HG03175 (cell line): ENCODE data around the gene SLAMF6.
"Not testable (repeated sequence)": the region's sequence is repeated elsewhere in the genome, so short reads cannot be mapped to it uniquely, and the experiment has no call there.

Experiments used
- ATAC-seq: cut with Tn5 transposase; IDR thresholded peaks from one replicate; pipeline ENCODE4 v1.9.1; 2021; ENCODE audit warnings: mild to moderate bottlenecking, moderate library complexity; ENCODE audit not compliant: unreplicated experiment

Gene SLAMF6

DNA sequence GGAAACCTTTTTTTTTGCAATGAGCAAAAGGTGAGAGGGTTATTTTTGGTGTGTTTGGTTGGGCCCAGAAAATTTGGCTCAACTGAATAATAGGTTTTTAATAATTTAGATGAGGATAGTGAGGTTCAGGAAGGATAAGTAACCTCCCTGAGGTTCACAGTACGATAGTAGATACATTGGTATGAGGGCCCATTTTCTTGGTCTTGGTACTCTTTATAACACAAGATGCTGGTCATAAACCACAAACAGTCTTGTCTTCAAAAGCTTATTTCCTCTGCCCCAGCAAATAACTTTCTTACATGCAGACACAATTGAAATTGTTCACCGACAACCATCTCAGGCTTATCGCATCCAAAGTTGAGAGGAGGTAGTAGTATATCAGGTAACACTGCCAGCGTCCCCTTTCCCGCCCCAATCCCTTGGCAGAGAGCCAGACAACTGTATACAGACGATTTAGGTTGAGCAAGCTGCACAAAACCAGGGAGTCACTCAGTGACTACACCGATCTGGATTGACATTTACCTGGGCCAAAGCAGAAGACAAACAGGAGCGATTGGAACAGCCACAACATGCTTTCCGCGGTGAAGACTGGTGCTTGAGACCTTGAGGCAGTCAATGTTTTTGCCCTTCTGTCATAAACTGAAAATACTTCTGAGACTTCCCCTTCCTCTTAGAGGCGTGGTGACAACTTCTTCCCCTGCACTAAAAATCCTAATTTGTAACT, at the start of gene SLAMF6:
Gene SLAMF6, minus strand, starts transcription at position 634 of the 724 bp plus-strand sequence. Its CDS starts 63 bp downstream, at position 571.
- peak; percentile 59 for ATAC-seq

DNA sequence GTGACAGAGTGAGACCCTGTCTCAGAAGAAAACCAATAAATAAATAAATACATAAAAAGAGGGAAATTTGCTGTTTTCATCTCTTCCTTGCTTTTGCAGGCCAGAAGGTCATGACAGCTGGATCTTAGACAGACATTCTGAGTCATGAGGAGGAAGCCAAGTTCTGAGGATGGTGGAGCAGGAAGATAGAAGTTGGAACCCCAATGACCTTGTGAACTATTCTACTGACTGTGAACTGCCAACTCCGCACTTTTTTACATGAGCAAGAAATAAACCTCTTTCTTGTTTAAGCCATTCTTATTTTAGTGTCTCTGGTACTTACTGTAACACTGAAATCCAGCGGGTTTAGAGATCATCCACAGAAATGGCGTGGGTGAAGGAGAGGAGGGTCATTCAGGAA, 47.8 kb upstream of the SLAMF6 start:
- no peak for ATAC-seq

DNA sequence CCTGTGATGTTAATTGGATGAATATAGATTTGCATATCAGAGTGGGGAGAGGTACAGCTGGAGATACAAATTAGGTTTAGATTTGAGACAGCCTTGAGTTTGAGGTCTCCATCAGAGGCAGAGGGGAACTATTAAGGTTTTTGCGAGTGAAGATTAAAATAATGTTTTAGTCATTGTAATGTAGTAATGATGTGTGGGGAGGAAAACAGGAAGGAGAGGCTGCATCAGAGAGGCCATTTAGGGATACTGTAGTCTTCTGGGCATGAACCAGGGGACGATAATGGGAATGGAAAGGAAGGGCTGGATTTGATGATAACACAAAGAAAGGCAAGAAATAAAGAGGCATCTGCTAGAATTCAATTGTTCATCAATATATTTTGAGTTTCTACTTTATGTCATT, 46.8 kb upstream of the SLAMF6 start:
- no peak for ATAC-seq

GRCh38 chr1:160567858-160568682, 45.0 kb upstream of the SLAMF6 start:
- ATAC-seq = no peak

- no peak for ATAC-seq
These were observed 44.3 kb upstream of the SLAMF6 start for GRCh38 chr1:160567341-160567740.

DNA sequence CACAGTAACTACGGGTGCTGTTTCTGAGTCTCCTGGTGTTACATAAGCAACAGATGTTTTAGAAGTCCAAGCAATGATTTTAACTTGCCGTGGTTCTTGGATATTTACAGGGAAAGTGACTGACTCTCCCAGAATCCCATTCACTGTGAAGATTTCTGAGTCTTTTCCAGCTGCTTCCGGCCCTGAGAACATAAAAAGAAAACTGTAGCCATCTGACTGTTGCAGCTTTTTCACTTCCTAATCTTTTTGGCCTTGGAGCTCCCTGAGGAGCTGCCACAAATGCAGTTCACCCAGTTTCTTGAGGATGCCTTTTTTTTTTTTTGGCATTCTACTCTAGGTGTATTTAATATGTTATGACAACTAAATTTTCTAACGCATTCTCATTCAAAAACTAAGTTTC, 42.5 kb upstream of the SLAMF6 start:
- no peak for ATAC-seq

GRCh38 chr1:160563230-160563629, 40.2 kb upstream of the SLAMF6 start:
- not testable (repeated sequence) for ATAC-seq

DNA sequence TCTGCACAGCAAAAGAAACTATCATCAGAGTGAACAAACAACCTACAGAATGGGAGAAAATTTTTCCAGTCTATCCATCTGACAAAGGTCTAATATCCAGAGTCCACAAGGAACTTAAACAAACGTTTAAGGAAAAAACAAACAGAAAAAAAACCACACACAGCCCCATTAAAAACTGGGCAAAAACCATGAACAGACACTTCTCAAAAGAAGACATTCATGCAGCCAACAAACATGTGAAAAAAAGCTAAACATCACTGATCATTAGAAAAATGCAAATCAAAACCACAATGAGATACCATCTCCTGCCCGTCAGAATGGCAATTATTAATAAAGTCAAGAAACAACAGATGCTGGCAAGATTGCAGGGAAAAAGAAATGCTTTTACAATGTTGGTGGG, 39.7 kb upstream of the SLAMF6 start:
- not testable (repeated sequence) for ATAC-seq

GRCh38 chr1:160560806-160561205, 37.8 kb upstream of the SLAMF6 start:
- ATAC-seq = no peak

DNA sequence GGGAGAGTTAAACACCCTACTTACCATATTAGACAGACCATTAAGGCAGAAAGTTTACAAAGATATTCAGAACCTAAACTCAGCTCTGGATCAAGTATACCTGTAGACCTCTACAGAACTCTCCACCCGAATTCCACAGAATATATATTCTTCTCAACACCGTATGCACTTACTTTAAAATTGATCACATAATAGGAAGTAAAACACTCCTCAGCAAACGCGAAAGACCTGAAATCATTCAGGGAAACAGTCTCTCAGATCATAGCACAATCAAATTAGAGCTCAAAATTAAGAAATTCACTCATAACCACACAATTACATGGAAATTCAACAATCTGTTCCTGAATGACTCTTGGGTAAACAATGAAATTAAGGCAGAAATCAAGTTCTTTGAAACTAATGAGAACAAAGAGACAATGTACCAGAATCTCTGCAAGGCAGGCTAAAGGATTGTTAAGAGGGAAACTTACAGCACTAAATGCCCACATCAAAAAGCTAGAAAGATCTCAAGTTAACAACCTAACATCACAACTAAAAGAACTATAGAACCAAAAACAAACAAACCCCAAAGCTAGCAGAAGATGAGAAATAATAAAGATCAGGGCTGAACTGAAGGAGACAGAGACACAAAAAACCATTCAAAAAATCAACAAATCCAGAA, 37.1 kb upstream of the SLAMF6 start:
- ATAC-seq = no peak

DNA sequence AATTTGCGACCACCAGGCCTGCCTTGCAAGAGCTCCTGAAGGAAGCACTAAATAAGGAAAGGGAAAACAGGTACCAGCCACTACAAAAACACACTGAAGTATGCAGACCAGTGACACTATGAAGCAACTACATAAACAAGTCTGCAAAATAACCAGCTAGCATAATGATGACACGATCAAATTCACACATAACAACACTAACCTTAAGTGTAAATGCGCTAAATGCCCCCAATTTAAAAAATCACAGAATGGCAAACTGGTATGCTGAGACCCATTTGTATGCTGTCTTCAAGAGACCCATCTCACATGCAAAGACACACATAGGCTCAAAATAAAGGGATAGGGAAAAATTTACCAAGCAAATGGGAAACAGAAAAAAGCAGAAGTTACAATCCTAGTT, 36.4 kb upstream of the SLAMF6 start:
- not testable (repeated sequence) for ATAC-seq

- ATAC-seq = no peak
These were observed 35.8 kb upstream of the SLAMF6 start for GRCh38 chr1:160558660-160559380.

DNA sequence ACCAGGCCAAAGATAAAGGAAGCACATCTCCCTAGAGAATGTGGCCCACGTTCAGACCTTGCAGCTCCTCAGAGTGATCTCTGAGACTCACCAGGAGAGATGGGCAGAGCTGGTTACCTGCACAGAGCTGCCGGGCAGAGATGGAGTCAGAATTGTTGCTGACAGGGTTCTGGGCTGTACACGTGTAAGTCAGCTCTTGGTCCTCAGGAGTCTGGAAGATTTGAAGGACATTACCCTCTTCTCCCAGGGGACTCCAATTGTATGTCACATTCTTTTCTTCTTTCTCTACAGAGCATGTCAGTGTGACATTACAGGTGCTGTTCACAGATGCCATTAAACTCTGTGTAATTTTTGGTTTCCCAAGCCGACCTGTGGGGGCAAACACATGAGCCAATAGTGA, 30.7 kb upstream of the SLAMF6 start:
- ATAC-seq = no peak

DNA sequence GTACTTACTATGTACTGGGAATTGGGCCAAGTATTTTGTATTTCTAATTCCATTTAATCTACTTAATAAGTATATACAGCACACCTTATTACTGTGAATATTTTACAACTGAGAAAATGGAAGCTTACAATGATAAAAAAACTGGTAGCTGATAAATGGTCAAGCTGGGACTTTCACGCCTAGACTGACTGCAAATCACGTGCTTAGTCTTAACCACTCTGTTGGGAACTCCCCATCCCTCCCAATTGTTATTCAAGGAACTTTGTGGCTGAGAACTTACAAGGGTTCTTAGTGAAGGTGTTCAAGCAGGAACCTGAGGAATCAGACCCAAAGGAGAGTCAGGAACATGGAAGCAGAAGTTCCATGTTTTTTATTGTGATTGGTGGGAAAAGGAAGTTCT, 29.4 kb upstream of the SLAMF6 start:
- no peak for ATAC-seq

DNA sequence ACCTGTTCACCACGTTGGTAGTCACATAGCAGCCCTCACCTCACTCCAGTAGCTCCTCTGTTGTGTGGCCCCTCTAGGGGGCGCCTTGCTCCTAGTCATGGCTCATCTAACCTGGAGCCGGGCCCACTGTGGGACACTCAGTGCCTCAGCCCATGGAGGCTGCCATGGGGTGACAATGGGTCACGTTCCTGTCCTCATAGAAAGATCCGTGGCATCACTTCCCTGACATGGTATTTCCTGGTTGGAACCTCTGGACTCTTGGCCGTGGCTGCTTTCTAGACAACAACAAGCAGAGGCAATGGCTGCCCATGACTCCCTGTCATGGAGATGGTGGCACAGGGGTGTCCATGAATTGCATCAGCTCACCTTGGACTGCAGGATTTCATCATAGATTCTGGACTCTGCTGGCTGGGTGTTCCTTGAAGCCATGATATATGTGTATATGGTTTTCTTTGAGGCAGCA, 27.5 kb upstream of the SLAMF6 start:
- ATAC-seq = no peak

GRCh38 chr1:160549665-160550006, 26.6 kb upstream of the SLAMF6 start:
- ATAC-seq = no peak

DNA sequence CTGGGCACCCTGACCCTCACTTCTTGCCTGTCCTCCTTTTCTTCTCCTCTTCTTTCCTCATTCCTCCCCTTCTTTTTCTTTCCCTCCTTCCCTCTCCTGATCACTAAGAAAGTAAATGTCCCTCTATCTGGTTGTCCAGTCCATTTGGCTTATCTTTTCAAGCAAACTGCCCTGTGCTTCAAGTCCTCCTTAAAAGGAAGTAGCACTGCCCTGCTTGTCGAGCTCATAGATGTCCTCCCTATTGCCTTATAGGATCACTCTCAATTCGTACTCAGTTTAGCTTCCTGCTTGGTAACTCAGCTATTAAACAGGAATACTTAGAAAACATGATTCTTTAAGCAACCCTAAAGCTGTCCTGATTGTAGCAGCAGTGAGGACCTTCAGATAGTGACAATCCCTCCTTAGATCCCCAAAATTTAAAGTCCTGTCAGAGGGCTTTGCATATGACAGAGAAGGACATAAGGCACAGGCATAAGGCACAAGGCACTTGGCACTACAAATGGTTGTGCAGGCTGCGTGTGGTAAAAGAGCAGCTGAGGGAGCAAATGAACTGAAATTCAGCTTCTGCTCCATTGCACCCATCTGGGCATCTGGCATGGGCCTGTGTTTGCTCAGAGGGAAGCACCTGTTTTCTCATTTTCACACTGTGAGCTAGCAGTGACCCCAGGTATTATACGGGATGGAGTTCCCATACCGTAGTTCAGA, 26.1 kb upstream of the SLAMF6 start:
- peak; percentile 49 for ATAC-seq

DNA sequence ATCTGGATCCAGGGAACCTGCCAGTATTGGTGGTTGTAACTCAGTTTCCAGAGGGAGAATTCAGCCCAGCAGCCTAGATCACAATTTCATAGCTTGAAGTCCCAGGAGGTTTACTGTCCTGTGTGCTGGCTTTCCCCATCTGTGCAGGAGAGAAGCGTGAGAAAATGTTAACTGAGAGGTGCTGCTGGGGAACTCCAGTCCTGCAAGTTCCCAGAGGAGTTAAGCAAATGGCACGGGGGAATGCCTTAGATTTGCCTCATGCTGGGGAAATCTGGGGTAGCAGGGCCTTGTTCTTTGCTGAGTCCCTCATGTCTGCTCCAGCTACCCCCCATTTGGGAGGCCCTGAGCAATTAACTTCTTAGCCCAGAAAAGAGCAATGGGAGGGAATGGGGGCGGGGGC, 25.1 kb upstream of the SLAMF6 start:
- ATAC-seq = no peak

DNA sequence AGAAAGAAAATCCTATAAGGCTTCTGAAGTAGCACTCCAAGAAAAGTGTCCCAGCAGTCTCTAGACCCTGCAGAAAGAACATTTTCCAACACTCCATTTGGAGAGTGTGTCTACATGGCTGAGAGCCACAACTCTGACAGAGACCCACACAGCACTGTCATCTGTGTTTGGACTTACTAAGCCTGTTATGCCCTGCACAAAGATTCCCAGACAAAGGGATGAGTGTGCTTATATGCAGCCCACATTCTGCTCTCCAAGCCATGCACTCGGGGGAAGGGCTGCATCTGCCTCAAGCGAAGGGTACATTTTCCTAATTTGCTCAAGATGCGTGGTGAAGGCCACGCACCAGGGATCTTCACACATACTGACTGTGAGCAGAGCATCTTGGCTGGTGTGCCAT, 24.4 kb upstream of the SLAMF6 start:
- ATAC-seq = no peak

GRCh38 chr1:160546942-160547341, 23.9 kb upstream of the SLAMF6 start:
- ATAC-seq = no peak
